ENCODE data around the gene CFB.
"Not testable (repeated sequence)": the region's sequence is repeated elsewhere in the genome, so short reads cannot be mapped to it uniquely, and the experiment has no call there.

CFB gene

GRCh38 chr6:31915351-31915750, 30.5 kb upstream of the CFB start:
- DNase-seq: no peak

GRCh38 chr6:31915756-31916155, 30.1 kb upstream of the CFB start:
- no peak for DNase-seq

- no peak for DNase-seq
Observed at GRCh38 chr6:31918069-31918720, 27.7 kb upstream of the CFB start.

GRCh38 chr6:31919624-31920303, 26.1 kb upstream of the CFB start:
- DNase-seq: no peak

GRCh38 chr6:31920811-31921210, 25.1 kb upstream of the CFB start:
- DNase-seq: no peak

- DNase-seq: peak; percentile 30
Observed at GRCh38 chr6:31922942-31923341, 23.0 kb upstream of the CFB start.

GRCh38 chr6:31927242-31927862, 18.5 kb upstream of the CFB start, which contains the start of gene C2:
Gene C2 (plus strand): TSS chr6:31927717. CDS start chr6:31927753, 36 bp downstream.
- DNase-seq: no peak

- DNase-seq: no peak
Observed at GRCh38 chr6:31927863-31928671, 17.8 kb upstream of the CFB start.

- no peak for DNase-seq
Observed at GRCh38 chr6:31928672-31928939, 17.3 kb upstream of the CFB start.

GRCh38 chr6:31930962-31931361, 14.9 kb upstream of the CFB start:
- no peak for DNase-seq

- not testable (repeated sequence) for DNase-seq
Observed at GRCh38 chr6:31932137-31932536, 13.8 kb upstream of the CFB start.

- DNase-seq: no peak
Observed at GRCh38 chr6:31933537-31933936, 12.4 kb upstream of the CFB start.

GRCh38 chr6:31935021-31935420, 10.9 kb upstream of the CFB start:
- no peak for DNase-seq

GRCh38 chr6:31935823-31936222, 10.1 kb upstream of the CFB start:
- DNase-seq: no peak

GRCh38 chr6:31940256-31940664, 5.6 kb upstream of the CFB start:
- DNase-seq: peak; percentile 38

- DNase-seq: no peak
Observed at GRCh38 chr6:31943742-31944141, 2.2 kb upstream of the CFB start.

- DNase-seq: no peak
Observed at GRCh38 chr6:31945154-31945506, 765 bp upstream of the CFB start.

- no peak for DNase-seq
Observed at GRCh38 chr6:31946370-31946885, 533 bp downstream of the CFB start.

GRCh38 chr6:31947070-31947675, 1.3 kb downstream of the CFB start:
- DNase-seq: no peak

- no peak for DNase-seq
Observed at GRCh38 chr6:31947864-31948263, 2.0 kb downstream of the CFB start.

- no peak for DNase-seq
Observed at GRCh38 chr6:31948306-31948705, 2.4 kb downstream of the CFB start.

- DNase-seq: no peak
Observed at GRCh38 chr6:31948753-31949413, 3.0 kb downstream of the CFB start.
